GM21529 (cell line): ENCODE results near the gene CHEK2.
"Not testable (repeated sequence)": the region's sequence is repeated elsewhere in the genome, so short reads cannot be mapped to it uniquely, and the experiment has no call there.

Experiments used
- ATAC-seq: cut with Tn5 transposase; IDR thresholded peaks from one replicate; pipeline ENCODE4 v1.9.1; 2021; ENCODE audit not compliant: unreplicated experiment

CHEK2 gene

DNA sequence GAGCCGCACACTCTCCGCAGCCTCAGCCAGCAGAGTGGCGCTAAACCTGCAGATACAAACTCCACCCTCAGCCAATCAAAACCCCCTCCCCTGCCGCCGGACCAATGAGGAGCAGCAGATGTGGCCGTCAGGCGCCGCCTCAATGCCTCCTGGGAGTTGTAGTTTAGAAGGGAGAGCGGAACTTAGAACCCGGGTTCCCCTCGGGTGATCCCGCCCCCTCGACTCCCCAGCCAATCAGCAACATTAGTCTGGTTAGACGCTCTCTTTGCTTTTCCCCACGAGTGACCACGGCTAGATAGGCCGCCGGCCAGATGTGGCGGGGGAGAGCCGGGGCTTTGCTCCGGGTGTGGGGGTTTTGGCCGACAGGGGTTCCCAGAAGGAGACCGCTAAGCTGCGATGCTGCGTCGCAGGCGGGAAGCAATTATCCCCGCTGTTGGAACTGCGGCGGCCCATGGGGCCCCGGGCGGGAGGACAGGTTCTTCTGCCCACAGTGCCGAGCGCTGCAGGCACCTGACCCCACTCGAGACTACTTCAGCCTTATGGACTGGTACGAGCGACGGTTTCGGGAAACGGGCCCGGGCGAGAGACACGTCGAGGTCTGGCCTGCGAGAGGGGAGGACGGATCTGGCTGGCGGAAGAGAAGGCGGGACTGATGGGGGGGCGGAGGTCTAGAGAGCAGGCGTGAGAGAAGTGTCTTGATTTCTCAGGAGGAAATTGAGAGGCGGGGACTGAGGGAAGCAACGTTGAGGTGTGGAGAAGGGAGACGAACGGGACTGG lies at the start of gene CHEK2, which contains the start of gene HSCB:
TSS of gene CHEK2 (minus strand) at position 36 of the 777 bp plus-strand sequence. CDS start 7,099 bp downstream, outside the sequence.
TSS of gene HSCB (plus strand) at position 255 of the 777 bp plus-strand sequence. CDS start at position 312, 57 bp downstream.
- peak; percentile 90 for ATAC-seq

DNA sequence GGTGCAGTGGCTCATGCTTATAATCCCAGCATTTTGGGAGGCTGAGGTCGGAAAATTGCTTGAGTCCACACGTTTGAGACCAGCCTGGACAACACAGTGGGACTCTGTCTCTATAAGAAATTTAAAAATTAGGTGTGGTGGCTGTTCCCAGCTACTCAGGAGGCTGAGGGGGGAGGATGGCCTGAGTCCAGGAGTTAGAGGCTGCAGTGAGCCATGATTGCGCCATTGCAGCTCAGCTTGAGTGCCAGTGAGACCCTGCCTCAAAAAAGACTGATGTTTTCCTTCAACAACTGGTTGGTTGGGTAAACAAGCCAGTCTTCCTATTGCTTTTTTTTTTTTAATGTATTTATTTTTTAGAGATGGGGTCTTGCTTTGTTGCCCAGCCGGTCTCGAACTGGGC lies 49.5 kb upstream of the CHEK2 start:
- no peak for ATAC-seq

DNA sequence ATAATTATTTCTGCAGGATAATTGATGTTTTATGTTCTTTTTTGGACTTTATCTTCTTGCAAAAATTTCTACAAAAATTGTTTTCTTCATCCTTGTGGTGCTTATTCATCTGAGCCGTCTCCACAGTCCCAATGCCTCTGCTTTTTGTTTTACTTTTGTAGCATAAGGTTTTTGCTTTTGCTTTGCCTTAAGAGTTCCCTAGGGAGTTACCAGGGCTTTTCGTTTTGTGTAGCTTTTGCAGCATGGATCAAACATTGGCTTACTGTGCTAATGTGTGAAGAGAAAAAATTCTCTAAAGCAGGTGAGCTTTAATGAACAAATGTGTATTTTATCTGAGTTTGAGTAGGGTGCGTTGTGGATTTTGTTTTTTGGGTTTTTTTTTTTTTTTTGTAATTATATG lies 47.0 kb upstream of the CHEK2 start:
- ATAC-seq, result no peak

DNA sequence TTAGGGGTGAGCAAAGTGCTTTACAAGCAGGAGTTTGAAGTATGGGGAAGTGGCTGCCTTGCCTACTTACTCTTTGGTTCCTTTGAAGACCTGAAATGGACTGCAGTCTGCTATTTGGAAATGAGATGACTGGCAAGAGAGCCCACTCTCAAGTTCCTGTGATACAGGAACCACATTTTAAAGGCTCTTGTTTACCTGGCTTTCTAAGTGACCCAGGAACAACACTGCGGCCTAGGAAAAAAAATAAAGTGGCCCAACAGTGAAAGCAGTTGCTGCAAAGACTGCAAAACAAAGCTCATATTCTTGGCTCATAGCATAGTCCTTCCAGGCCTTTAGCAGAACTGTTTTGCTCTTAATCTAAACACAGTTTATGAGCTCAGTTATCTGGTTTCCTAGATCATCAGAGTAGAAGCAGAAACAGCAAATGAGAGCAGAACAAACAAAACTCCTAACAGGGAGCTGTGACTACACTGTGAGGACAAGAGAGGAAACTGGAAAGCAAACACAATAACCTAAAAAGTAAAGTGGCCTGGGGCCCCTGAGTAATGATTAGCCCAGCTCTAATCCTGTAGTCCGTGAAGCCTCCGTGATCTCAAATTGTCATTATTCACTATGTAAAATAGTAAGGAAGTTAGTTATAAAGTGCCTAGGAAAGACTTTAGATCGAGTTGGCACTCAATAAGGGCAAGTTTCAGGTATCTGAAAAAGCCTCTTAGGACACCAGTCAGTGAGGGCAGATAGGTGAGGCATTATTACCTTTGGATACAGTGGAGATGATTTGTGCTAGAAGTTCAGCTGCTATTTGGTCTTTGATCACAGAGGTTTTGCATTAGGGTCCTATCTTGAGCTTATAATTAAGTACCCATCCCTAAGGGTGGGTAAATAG lies 42.4 kb upstream of the CHEK2 start:
- no peak for ATAC-seq

DNA sequence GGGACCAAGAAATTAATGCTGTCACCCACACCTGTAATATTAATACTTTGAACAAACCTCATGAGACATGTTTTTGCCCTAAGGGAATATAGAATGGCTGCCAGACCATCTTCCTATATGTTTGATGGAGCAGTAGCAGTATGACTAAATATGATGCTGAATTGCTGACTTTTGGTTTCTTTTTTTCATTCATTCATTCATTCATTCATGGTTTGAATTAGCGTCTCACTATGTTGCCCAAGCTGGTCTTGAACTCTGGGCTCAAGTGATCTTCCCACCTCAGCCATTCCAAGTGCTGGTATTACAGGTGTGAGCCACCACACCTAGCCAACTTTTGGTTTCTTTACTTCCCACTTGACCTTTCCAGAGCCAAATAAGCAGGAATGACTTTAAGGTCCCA lies 38.7 kb upstream of the CHEK2 start:
- no peak for ATAC-seq

DNA sequence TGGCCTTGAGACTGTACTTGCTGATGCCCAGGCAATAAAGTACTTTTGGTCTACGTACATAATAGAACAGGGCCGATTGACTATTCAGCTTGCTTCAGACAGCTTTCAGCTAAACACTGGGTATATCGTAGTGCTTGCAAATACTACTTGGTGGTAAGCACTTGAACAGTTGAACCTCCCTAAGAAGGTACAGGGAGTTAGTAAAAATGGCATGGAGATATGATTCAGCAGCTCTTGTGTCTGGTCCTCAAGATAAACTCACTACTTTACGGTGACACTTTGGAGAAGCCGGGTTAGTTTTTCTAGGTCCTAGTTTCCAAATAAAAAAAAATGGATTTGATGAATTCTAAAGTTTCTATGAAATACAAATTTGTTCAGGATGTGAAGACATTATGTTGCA lies 38.2 kb upstream of the CHEK2 start:
- no peak for ATAC-seq

DNA sequence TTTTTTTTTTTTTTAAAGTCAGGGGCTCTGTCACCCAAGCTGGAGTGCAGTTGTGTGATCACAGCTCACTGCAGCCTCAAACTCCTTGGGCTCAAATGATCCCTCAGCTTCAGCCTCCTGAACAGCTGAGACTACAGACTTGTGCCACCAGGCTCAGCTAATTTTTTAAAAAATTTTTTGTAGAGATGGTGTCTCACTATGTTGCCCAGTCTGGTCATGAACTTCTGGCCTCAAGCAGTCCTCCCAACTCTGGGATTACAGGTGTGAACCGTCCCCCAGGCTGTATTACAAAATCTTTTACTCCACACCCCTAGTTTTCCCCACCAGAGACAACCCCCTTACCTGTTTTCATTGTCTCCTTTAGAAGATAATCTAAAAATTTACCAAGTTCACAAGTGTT lies 32.8 kb upstream of the CHEK2 start:
- ATAC-seq, result no peak

DNA sequence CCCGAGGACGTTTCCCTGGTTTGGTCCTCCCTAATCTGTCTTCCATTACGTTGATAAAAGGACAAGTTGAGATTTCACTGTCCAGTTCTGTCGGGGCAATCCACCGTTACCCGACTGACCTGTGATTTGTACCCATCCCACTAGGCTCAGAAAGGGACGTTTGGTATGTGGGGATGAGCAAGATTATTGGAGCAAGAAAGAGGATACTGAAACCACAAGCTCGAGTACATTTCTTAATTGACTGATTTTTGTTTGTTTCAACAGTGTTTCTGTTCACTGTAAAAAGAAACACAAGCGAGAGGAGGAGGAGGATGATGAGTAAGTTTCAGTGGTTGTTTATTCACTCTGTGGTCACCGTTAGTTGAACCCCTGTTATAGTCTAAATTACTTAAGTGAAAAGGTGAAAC lies 31.8 kb upstream of the CHEK2 start:
- ATAC-seq, result peak; percentile 18

DNA sequence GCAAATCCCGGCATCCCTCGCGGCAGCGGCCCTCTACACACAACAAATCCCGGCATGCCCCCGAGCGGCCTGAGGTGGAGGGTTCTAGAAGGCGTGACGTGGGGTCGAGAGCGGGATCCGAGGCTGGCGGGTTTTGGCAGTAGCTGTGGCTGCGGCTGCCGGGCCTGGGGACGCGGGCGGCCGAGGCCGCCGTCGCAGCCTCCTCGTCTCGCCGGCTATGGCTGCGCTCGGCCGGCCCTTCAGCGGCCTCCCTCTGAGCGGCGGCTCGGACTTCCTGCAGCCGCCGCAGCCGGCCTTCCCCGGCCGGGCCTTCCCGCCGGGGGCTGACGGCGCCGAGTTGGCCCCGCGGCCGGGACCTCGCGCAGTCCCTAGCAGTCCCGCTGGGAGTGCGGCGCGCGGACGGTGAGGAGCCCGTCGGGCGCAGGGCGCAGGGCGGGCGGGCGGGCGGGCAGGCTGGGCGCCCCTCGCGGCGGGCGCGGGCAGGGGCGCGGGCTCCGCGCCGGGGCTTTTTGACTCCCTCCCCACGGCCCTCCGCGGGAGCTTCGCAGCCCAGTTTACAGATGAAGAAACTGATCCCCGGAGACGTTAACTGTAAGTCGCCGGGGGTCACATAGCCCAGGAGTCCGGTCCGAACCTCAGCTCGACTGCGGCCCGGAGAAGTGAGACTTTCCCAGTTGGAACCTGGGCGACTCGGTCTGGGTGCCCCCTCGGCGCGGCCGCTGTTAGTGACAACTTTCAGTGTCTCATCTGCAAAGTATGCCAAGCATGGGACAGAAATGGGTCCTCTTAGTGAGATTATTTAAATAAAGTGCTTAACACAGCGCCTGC lies 31.2 kb upstream of the CHEK2 start, which contains the start of gene CCDC117:
TSS of gene CCDC117 (plus strand) at position 63 of the 828 bp plus-strand sequence. CDS start at position 218, 155 bp downstream.
- ATAC-seq, result peak; percentile 86

DNA sequence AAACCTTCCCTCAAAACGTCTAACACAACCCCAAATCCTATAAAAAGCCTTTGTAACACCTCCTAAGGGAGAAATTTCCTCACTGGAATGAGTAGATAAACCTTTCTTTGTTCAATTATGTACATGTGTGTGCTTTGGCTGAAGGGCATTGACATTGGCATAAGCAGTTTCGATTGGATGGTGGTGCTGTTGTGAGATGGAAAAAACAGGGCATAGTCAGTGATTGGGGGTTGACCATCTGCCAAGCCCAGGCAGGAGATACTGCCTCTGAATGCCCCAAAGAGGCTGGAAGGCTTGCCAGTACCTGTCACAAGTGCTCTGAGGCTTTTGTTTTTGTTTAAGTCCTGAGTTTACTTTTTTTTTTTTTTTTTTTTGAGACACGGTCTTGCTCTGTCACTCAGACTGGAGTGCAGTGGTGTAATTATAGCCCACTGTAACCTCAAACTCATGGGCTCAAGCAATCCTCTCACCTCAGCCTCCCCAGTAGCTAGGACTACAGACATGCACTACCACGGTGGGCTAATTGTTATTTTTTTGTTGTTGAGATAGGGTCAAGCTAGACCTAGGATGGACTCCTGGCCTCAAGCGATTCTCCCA lies 29.7 kb upstream of the CHEK2 start:
- ATAC-seq, result no peak

DNA sequence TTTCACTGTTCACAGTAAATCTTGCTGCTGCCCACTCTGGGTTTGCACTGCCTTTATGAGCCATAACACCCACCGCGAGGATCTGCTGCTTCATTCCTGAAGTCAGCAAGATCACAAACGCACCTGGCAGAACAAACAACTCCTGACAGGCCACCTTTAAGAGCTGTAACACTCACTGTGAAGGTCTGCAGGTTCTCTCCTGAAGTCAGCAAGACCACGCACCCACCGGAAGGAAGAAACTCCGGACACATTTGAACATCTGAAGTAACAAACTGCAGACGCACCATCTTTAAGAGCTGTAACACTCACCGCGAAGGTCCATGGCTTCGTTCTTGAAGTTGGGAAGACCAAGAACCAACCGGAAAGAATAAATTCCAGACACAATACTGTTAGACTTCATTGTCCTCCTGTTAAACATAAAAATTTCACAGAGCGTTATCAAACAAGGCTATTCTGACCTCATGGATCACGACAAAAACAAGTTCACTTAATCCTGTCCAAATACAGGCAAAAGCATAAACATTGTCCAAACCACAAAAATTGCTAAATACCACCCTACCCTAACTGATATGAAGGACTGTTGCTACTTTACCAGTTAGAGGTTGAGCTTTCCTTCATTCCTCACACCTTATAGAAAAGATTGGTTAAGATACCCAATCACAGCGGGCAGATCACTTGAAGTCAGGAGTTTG lies 27.9 kb upstream of the CHEK2 start:
- no peak for ATAC-seq

DNA sequence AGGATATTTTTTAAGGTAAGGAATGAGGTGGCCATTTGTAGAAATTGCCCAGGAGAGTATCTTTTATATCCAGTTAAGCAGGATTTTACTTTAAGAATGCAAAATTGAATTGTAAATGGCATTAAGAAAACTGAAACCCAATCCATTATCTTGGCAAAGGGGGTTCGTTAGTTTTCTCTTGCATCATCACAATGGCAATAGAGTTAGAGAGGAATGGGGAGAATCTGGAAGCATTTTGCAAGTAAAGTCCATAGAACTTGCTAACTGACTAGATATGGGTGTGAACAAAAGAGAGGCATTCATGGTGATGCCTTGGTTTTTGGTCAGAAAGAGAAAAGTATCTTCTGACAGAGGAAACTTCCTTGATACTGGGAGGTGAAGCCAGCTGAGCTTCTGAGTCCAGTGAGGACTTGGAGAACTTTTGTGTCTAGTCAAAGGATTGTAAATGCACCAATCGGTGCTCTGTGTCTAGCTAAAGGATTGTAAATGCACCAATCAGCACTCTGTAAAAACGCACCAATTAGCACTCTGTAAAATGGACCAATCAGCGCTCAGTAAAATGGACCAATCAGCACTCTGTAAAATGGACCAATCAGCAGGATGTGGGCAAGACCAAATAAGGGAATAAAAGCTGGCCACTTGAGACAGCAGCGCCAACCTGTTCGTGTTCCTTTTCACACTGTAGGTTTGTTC lies 27.2 kb upstream of the CHEK2 start:
- no peak for ATAC-seq

DNA sequence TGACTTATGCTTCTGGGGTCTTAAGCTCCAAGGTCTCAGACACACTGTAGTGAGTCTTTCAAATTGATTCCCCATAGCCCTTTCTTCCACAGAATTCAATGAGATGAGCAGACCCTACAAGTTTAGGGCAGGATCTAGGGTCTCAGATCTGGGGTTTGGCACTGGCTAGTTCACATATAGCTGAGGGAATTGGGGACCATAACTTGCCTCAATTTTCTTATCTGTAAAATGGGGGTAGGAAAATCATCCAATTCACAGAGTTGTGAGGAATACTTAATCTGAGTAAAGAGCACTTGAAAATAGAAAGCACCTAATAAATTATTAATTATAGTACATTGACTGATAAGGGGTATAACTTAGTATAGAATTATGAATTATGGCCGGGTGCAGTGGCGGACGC lies 25.0 kb upstream of the CHEK2 start:
- no peak for ATAC-seq

DNA sequence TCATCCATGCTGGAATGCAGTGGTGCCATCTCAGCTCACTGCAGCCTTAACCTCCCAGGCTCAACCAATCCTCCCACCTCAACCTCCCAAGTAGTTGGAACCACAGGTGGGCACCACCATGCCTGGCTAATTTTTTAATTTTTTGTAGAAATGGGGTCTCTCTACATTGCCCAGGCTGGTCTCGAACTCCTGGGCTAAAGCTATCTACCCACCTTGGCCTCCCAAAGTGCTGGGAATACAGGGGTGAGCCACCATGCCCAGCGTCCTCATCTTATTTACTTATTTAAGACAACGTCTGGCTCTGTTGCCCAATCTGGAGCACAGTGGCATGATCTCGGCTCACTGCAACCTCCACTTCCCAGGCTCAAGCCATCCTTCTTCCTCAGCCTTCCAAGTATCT lies 20.4 kb upstream of the CHEK2 start:
- ATAC-seq, result not testable (repeated sequence)

DNA sequence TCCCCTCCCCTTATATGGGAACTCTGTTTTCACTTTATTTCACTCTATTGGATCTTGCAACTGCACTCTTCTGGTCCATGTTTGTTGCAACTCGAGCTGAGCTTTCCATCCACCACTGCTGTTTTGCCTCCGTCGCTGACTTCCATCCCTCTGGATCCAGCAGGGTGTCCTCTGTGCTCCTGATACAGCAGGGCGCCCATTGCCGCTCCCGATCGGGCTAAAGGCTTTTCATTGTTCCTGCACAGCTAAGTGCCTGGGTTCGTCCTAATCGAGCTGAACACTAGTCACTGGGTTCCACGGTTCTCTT lies 19.8 kb upstream of the CHEK2 start:
- ATAC-seq, result no peak

DNA sequence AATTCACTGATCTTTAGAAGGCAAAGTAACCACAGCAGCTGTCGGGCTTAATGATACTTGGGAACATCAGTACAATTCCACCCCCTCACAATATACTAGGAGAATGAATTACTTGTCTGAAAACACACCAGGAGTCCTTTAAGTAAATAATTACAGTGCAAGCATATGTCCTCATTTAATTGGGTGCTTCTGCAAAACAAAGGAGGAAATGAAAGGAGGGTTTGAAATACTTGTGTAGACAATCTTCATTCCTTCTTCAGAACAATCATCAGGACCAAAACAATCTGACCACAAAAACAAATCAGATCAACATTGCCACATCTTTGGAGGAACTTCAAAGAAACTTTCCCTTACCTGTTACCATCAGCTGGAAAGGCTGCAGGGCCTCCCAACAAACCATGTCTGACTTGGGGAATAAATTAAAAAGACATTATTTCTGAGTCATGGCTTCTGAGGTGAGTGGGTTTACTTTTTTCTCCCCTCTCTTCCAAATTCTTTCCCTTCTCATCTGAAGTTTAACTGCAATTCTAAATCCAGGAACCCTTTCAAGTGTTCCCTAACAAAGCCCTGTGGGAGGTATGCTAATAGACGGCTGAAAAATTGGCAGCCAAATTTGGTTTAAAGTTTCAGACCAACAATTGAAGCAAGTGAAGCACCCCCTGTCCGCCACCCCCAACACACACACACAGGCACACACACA lies 18.4 kb upstream of the CHEK2 start:
- no peak for ATAC-seq

DNA sequence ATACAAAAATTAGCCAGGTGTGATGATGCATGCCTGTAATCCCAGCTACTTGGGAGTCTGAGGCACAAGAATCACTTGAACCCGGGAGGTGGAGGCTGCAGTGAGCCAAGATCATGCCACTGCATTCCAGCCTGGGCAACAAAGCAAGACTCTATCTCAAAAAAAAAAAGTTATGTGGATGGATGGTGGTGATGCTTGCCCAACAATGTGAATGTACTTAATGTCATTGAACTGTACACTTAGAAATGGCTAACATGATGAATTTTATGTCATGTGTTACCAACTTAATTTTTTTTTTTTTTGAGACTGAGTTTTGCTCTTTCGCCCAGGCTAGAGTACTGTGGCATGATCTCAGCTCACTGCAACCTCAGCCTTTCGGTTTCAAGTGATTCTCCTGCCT lies 12.9 kb upstream of the CHEK2 start:
- not testable (repeated sequence) for ATAC-seq

DNA sequence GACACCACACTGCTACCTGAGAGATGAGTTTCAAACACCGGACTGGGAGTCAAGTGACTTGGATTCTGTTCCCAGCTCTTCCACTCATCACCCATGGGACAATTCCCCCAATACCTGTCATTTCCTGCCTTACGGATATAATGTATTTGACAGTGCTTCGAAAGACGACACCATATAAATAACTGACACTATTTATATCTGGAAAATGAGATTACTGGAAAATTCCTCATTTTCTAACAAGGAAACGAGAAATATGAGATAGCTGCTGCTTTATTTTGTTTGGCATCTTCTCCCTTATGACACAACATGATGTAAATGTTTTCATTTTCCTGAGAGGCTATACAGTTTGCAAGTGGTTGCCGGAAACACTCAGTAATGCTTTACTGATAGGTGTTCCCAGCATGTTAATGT lies 8.9 kb upstream of the CHEK2 start:
- no peak for ATAC-seq

DNA sequence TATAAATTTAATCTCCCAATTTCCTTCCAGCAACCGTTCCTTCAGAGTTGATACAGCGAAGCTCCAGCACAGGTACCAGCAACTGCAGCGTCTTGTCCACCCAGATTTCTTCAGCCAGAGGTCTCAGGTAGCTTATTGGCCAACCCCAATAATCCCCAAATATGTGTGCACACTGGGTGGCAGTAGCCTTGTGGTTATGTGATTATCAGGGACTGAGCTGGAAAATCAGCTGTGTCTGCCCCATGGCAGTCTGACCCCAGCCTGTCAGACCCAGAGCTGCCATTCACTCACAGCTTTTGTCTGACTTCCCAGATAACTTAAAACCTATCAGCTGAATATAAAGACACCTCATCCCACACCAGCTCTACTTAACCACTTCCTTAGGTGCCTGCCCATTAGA lies 2.2 kb upstream of the CHEK2 start:
- no peak for ATAC-seq
